Astrocyte (in vitro differentiated cells and primary cell): Measurements from ENCODE around the gene DZIP1. TPM values are rescaled to one million over a fixed set of nuclear protein-coding genes. Genes with fewer than 3 reads are reported as not detected.

Experiments
- DNase-seq: peaks from one replicate; pipeline ENCODE4 v3.0.0-alpha.2; 2010; ENCODE audit warnings: low read depth
- FAIRE-seq: peaks from 2 replicates; lab custom pipeline; 2011; peaks lifted over from hg19 to GRCh38; lab: Jason Lieb, UNC
- H2AFZ ChIP-seq: 2 replicates; pipeline ENCODE4 v1.6.0; 2012; ENCODE audit warnings: low read depth, low read length, inconsistent platforms
- H3K27ac ChIP-seq: 2 replicates; pipeline ENCODE4 v1.5.1; 2011; ENCODE audit warnings: low read depth, low read length, inconsistent platforms
- H3K27me3 ChIP-seq: 2 replicates; pipeline ENCODE4 v1.6.0; 2011; ENCODE audit warnings: low read length, inconsistent platforms; ENCODE audit not compliant: insufficient read depth
- H3K36me3 ChIP-seq: 2 replicates; pipeline ENCODE4 v1.5.1; 2011; ENCODE audit warnings: low read length, inconsistent platforms; ENCODE audit not compliant: insufficient read depth
- H3K4me1 ChIP-seq: 2 replicates; pipeline ENCODE4 v1.5.1; 2011; ENCODE audit warnings: low read length, inconsistent platforms; ENCODE audit not compliant: insufficient read depth
- H3K4me2 ChIP-seq: 2 replicates; pipeline ENCODE4 v1.6.0; 2012; ENCODE audit warnings: low read length, inconsistent platforms
- H3K4me3 ChIP-seq: 2 replicates; pipeline ENCODE4 v1.5.1; 2011; ENCODE audit warnings: low read depth, mild to moderate bottlenecking, low read length, inconsistent platforms; ENCODE audit not compliant: insufficient read depth
- H3K79me2 ChIP-seq: 2 replicates; pipeline ENCODE4 v1.6.0; 2012; ENCODE audit warnings: mild to moderate bottlenecking, low read length, inconsistent platforms; ENCODE audit not compliant: insufficient read depth
- H3K9ac ChIP-seq: 2 replicates; pipeline ENCODE4 v1.6.0; 2012; ENCODE audit warnings: mild to moderate bottlenecking, low read length, inconsistent platforms
- H3K9me3 ChIP-seq: 2 replicates; pipeline ENCODE4 v1.5.1; 2012; ENCODE audit warnings: low read depth, mild to moderate bottlenecking, low read length, inconsistent platforms; ENCODE audit not compliant: insufficient read depth
- H4K20me1 ChIP-seq: 2 replicates; pipeline ENCODE4 v1.6.0; 2012; ENCODE audit warnings: low read length, inconsistent platforms; ENCODE audit not compliant: insufficient read depth
- H3K27ac Mint-ChIP-seq: one replicate; pipeline ENCODE4 v1.8.0; 2021; ENCODE audit warnings: mild to moderate bottlenecking, mixed read lengths; ENCODE audit not compliant: unreplicated experiment
- H3K27me3 Mint-ChIP-seq: one replicate; pipeline ENCODE4 v1.8.0; 2021; ENCODE audit warnings: low read depth, mixed read lengths; ENCODE audit not compliant: unreplicated experiment
- H3K36me3 Mint-ChIP-seq: one replicate; pipeline ENCODE4 v1.8.0; 2021; ENCODE audit warnings: low read depth, mixed read lengths; ENCODE audit not compliant: unreplicated experiment
- H3K4me1 Mint-ChIP-seq: one replicate; pipeline ENCODE4 v1.8.0; 2021; ENCODE audit warnings: low read depth, mixed read lengths; ENCODE audit not compliant: unreplicated experiment
- H3K4me3 Mint-ChIP-seq: one replicate; pipeline ENCODE4 v1.8.0; 2021; ENCODE audit warnings: mild to moderate bottlenecking, moderate library complexity, mixed read lengths; ENCODE audit not compliant: unreplicated experiment
- H3K9me3 Mint-ChIP-seq: one replicate; pipeline ENCODE4 v1.8.0; 2021; ENCODE audit warnings: mild to moderate bottlenecking, mixed read lengths; ENCODE audit not compliant: unreplicated experiment
- CTCF ChIP-seq: IDR thresholded peaks from 2 replicates; pipeline ENCODE4 v1.5.1; 2011; ENCODE audit warnings: low read depth, mild to moderate bottlenecking, inconsistent platforms, low read length, moderate library complexity; ENCODE audit not compliant: insufficient read depth
- EZH2 ChIP-seq: IDR thresholded peaks from 2 replicates; pipeline ENCODE4 v1.6.1; 2012; ENCODE audit warnings: mild to moderate bottlenecking, low read length, inconsistent platforms; ENCODE audit not compliant: insufficient read depth
- total RNA-seq: library from RNA; stranded (reverse); gene quantifications from 2 replicates; pipeline ENCODE4 v1.2.1, GENCODE V29; 2021

The DZIP1 gene
- total RNA-seq, 1 donor from 2014 or later: 52.4 TPM

- no peak for DNase-seq
These were observed 91.7 kb downstream of the DZIP1 start, which contains the start of gene CLDN10 for GRCh38 chr13:95552539-95553441. CLDN10 (plus strand) TSS chr13:95552720; CDS start chr13:95552754, 34 bp downstream.

GRCh38 chr13:95552208-95552538, 92.3 kb downstream of the DZIP1 start:
- no peak overlapping the region for H3K4me3 ChIP-seq

More at GRCh38 chr13:95552539-95553441, 91.7 kb downstream of the DZIP1 start, which contains the start of gene CLDN10:
- Mint-ChIP-seq H3K36me3 (peaks cover 4% of the 10 kb centered on the region), H3K27me3 (peaks cover 38% of the 10 kb centered on the region), H3K4me3 (peak within 1 kb of the TSS; percentile 68), H3K4me1 (peaks cover 2% of the 10 kb centered on the region), H3K9me3 (peaks cover 3% of the 10 kb centered on the region), H3K27ac (peak within 1 kb of the TSS; percentile 73)
- H3K9me3 ChIP-seq: no peaks in the 10 kb centered on the region
- H3K4me1 ChIP-seq: no peaks in the 10 kb centered on the region
- peak within 1 kb of the TSS; percentile 15 for H3K4me3 ChIP-seq
- peak within 1 kb of the TSS; percentile 73 for H3K4me2 ChIP-seq
- no peaks in the 10 kb centered on the region for H4K20me1 ChIP-seq
- TF ChIP-seq EZH2 (peak; percentile 92), CTCF (no peak)
- H2AFZ ChIP-seq: peak within 1 kb of the TSS; percentile 84
- H3K79me2 ChIP-seq: no peaks in the 10 kb centered on the region
- no peaks in the 10 kb centered on the region for H3K36me3 ChIP-seq
- peaks cover 47% of the 10 kb centered on the region for H3K27me3 ChIP-seq
- H3K27ac ChIP-seq: no peak within 1 kb of the TSS
- FAIRE-seq: no peak
- H3K9ac ChIP-seq: no peak within 1 kb of the TSS

More at GRCh38 chr13:95552208-95552538, 92.3 kb downstream of the DZIP1 start:
- no peak overlapping the region for H3K27ac ChIP-seq
- Mint-ChIP-seq H3K36me3 (peaks cover 4% of the 10 kb centered on the region), H3K4me3 (peak overlapping the region; percentile 12), H3K9me3 (peaks cover 3% of the 10 kb centered on the region), H3K4me1 (peaks cover 8% of the 10 kb centered on the region), H3K27ac (peak overlapping the region; percentile 73), H3K27me3 (peaks cover 37% of the 10 kb centered on the region)
- TF ChIP-seq EZH2: no peak
- no peak for TF ChIP-seq CTCF
- no peak for FAIRE-seq
- no peak for DNase-seq
- H3K36me3 ChIP-seq: no peaks in the 10 kb centered on the region
- H4K20me1 ChIP-seq: no peaks in the 10 kb centered on the region
- no peaks in the 10 kb centered on the region for H3K9me3 ChIP-seq
- H2AFZ ChIP-seq: no peak overlapping the region
- no peaks in the 10 kb centered on the region for H3K4me1 ChIP-seq
- no peaks in the 10 kb centered on the region for H3K79me2 ChIP-seq
- H3K9ac ChIP-seq: no peak overlapping the region
- peak overlapping the region; percentile 73 for H3K4me2 ChIP-seq
- peaks cover 44% of the 10 kb centered on the region for H3K27me3 ChIP-seq
